ENCODE measurements around the gene MACC1. TPM values are rescaled to one million over a fixed set of nuclear protein-coding genes. Genes with fewer than 3 reads are reported as not detected.

The MACC1 gene
- total and polyA plus RNA-seq, 2 of the 13 experiments (the other 11 are each of a cell fraction or from before 2014, with no cell fraction given), result 0.04 TPM; not detected in 1

DNA sequence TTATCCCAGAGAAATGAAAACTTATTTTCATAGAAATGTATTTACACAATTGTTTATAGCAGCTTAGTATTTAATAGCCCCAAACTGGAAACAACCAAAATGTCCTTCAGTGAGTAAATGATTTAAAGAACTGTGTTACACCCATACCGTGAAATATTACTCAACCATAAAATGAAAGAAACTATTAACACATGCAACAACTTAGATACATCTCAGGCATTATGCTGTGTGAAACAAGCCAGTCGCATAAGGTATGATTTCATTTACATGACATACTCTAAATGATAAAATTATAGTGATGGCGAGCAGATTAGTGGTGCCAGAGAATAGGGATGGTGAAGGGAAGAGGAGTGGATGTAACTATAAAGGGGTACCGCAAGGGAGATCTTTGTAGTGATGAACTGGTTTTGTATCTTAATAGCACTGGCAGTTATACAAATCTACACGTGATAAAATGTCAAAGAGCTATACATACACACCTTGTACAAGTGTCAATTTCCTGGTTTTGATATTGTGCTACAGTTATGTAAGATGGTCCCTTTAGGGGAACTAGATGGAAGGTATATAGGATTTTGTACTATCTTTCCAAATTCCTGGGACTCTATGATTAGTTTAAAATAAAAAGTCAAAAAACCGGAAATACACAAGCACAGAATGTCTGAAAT, 40.5 kb downstream of the MACC1 start (continued):
- TF ChIP-seq, protein P1, sequence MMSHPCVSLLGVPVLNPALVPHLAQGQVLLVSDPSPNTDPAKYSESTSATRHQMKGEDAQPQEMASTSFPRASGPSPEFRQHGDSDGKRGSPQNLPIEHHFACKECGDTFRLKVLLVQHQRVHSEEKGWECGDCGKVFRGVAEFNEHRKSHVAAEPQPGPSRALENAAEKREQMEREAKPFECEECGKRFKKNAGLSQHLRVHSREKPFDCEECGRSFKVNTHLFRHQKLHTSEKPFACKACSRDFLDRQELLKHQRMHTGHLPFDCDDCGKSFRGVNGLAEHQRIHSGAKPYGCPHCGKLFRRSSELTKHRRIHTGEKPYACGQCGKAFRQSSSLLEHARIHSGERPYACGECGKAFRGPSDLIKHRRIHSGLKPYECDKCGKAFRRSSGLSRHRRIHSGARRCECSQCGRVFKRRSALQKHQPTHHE (CRISPR knock-in tag; IDR thresholded peaks at IDR 0.05; ENCODE audit: borderline replicate concordance), result no peak
- no peak for TF ChIP-seq MAFF (IDR thresholded peaks at IDR 0.05; ENCODE audit: low read depth, low read length)
- TF ChIP-seq, protein P2, sequence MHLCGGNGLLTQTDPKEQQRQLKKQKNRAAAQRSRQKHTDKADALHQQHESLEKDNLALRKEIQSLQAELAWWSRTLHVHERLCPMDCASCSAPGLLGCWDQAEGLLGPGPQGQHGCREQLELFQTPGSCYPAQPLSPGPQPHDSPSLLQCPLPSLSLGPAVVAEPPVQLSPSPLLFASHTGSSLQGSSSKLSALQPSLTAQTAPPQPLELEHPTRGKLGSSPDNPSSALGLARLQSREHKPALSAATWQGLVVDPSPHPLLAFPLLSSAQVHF (CRISPR knock-in tag; IDR thresholded peaks at IDR 0.05), result no peak

DNA sequence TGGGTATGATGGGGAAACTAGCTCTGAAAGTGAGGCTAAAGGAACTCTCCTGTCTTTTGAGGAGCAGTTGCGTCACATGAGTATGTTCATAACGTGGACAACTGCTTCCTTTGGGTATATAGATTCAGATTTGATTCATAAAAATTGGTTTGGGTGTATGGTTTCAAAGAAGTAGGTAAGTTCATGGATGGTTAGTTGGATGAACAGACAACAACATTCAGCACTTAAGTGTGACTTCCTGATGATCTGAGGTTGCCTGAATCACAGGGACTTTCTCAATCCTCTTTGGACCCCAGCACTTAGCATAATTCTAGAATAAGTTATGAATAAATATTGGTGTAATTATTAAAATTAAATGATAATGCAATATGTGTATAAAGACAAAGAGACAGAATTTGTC, 43.4 kb downstream of the MACC1 start:
- no peak overlapping the region for H3K4me2 ChIP-seq (ENCODE audit: low read depth, low read length)
- WGBS (ENCODE audit: low lambda C conversion rate), result 35% methylated on average over 2 of the region's 2 CpGs
- ChIA-PET CTCF (ENCODE audit: low intra/inter-chr PET ratio, low total read pairs) (no interaction called here), POLR2A (no interaction called here)
- ATAC-seq (no peak), FAIRE-seq (no peak), DNase-seq (ENCODE audit: low spot score) (no peak)
- no peaks in the 10 kb centered on the region for H3K36me3 ChIP-seq (replicated peaks in 1 of 2; ENCODE audit: control insufficient read depth in 1 of 2, insufficient read depth in 2 of 2, low read length in 2 of 2)
- no peak overlapping the region for H3K4me3 ChIP-seq (replicated peaks in 1 of 3; ENCODE audit: insufficient read depth in 1 of 3, low read depth in 2 of 3, low read length in 3 of 3)
- intact Hi-C loops (cut with micrococcal nuclease; ENCODE audit: unreplicated experiment), result loop anchor here (2.0 kb wide), 3 partner anchors 47 to 425 kb away; no protein-coding TSS in a partner anchor
- no peak overlapping the region for H3K27ac ChIP-seq (ENCODE audit: extremely low read length, insufficient read depth, low read length)
- H3K9ac ChIP-seq (ENCODE audit: insufficient read depth, low read depth, low read length), result no peak overlapping the region
- H3K27me3 ChIP-seq (ENCODE audit: control insufficient read depth in 1 of 2, insufficient read depth in 2 of 2, low read length in 2 of 2), result no peaks in the 10 kb centered on the region
- H3K9me3 ChIP-seq (ENCODE audit: low read length), result no peaks in the 10 kb centered on the region
- H4K20me1 ChIP-seq (ENCODE audit: insufficient read depth, low read length), result no peaks in the 10 kb centered on the region
- in situ Hi-C loops (cut with HindIII; ENCODE audit: extremely low pct_ligation_motif_present, low pct_unique_long_range_greater_than_20kb), result loop anchor here (10.0 to 25.0 kb wide), 2 partner anchors 413 to 419 kb away; no protein-coding TSS in a partner anchor
- H3K4me1 ChIP-seq (ENCODE audit: insufficient read depth, low read length), result no peaks in the 10 kb centered on the region
- H2AFZ ChIP-seq (ENCODE audit: low read length), result no peak overlapping the region
- BruUV-seq (replicated peaks), result no TSS peak
- TF ChIP-seq ZNF569 (CRISPR knock-in tag; IDR thresholded peaks at IDR 0.05; ENCODE audit: borderline replicate concordance) (no peak), SYNCRIP (IDR thresholded peaks at IDR 0.05; ENCODE audit: insufficient read depth, low read depth, low read length) (no peak), FOXM1 (CRISPR knock-in tag; IDR thresholded peaks at IDR 0.05) (no peak), TBL1XR1 (IDR thresholded peaks at IDR 0.05; ENCODE audit: borderline replicate concordance, low read length, partially characterized antibody) (no peak), FOXP1 (IDR thresholded peaks at IDR 0.05) (no peak), FOXP1 (CRISPR knock-in tag; IDR thresholded peaks at IDR 0.05) (no peak), NR2F2 (IDR thresholded peaks at IDR 0.05; ENCODE audit: borderline replicate concordance, low read depth) (no peak), CBX1 (IDR thresholded peaks at IDR 0.05; ENCODE audit: low read depth) (no peak), RBAK (CRISPR knock-in tag; IDR thresholded peaks at IDR 0.05) (no peak), NFKB2 (CRISPR knock-in tag; IDR thresholded peaks at IDR 0.05; ENCODE audit: borderline replicate concordance) (no peak), EEA1 (CRISPR knock-in tag; IDR thresholded peaks at IDR 0.05; ENCODE audit: borderline replicate concordance) (no peak), ZFP82 (CRISPR knock-in tag; IDR thresholded peaks at IDR 0.05; ENCODE audit: borderline replicate concordance) (no peak), PHF21A (CRISPR knock-in tag; IDR thresholded peaks at IDR 0.05) (no peak), NFKBIZ (CRISPR knock-in tag; IDR thresholded peaks at IDR 0.05) (no peak)
- TF ChIP-seq, protein P3, sequence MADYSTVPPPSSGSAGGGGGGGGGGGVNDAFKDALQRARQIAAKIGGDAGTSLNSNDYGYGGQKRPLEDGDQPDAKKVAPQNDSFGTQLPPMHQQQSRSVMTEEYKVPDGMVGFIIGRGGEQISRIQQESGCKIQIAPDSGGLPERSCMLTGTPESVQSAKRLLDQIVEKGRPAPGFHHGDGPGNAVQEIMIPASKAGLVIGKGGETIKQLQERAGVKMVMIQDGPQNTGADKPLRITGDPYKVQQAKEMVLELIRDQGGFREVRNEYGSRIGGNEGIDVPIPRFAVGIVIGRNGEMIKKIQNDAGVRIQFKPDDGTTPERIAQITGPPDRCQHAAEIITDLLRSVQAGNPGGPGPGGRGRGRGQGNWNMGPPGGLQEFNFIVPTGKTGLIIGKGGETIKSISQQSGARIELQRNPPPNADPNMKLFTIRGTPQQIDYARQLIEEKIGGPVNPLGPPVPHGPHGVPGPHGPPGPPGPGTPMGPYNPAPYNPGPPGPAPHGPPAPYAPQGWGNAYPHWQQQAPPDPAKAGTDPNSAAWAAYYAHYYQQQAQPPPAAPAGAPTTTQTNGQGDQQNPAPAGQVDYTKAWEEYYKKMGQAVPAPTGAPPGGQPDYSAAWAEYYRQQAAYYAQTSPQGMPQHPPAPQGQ (CRISPR knock-in tag; IDR thresholded peaks at IDR 0.05; ENCODE audit: borderline replicate concordance), result no peak
- TF ChIP-seq, protein P4, sequence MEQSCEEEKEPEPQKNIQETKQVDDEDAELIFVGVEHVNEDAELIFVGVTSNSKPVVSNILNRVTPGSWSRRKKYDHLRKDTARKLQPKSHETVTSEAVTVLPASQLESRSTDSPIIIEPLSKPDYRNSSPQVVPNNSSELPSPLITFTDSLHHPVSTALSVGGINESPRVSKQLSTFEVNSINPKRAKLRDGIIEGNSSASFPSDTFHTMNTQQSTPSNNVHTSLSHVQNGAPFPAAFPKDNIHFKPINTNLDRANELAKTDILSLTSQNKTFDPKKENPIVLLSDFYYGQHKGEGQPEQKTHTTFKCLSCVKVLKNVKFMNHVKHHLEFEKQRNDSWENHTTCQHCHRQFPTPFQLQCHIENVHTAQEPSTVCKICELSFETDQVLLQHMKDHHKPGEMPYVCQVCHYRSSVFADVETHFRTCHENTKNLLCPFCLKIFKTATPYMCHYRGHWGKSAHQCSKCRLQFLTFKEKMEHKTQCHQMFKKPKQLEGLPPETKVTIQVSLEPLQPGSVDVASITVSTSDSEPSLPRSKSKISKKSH (CRISPR knock-in tag; IDR thresholded peaks at IDR 0.05; ENCODE audit: borderline replicate concordance), result no peak
- no peaks in the 10 kb centered on the region for H3K79me2 ChIP-seq (ENCODE audit: insufficient read depth, low read length)
